Kidney tubule cell (primary cell): ENCODE data around the gene CHAT.
"Not testable (repeated sequence)": the region's sequence is repeated elsewhere in the genome, so short reads cannot be mapped to it uniquely, and the experiment has no call there.

Source experiments
- DNase-seq: peaks from one replicate; pipeline ENCODE4 v3.0.0-alpha.2; 2018; ENCODE audit warnings: low spot score

CHAT gene

DNA sequence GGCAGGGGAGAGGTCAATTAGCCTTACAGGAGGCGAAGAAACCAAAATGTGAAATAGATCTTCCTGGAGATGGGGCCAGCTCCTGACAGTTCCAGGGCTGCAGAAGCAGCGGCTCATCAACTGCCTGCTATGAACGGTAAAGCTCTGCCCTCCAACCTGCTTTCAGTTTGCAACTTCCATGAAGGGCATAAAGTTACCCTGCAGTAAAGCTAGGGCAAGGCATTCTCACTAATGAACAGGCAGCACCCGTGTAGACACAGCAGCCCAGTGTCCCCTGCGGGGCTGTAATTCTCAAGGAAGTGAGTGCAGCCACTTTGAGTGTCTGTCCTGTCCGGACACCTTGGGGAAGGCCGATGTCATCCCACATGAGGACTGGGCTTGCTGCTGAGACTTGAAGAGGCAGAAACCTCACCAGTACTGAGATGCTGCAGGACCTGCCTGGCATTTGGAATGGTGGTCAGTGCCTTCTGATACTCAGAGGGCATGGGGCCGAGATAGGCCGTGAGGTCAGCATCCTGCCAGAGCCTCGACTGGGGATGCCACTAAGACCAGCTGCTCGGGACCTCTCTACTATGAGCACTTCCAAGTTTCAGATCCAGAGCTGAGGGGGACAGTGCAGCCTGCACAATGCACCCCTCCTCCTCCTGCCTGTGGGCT, 39.6 kb downstream of the CHAT start:
- DNase-seq, result no peak

DNA sequence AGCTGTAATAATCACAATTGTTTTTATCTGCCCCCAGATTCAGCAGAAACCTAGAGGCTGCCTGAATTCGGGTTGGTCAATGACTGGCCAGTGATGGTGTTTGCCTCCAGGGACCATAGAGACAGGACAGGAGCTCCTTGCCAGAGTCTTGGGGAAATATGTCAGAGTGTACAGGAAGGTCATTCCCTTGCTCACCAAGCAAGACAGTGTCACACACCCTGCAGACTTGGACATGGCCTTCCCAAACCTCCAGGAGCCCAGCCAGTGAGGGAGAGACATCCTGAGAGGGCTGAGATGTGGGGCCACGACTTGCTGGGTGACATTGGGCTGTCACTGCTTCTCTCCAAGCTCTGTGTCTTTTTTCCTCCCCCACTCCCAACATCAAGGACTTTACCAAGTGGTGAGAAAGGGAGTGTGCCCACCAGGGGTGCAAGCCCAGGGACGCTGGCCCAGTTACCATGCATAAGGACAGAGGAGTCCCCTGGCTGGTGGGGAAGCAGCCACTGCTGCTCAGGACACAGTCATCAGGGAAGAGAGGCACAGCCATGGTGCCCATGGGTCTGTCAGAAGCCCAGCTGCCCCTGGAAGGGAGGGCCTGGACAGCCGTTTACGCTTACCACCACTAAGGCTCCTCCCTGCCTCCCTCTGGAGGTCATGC, 40.3 kb downstream of the CHAT start:
- no peak for DNase-seq

DNA sequence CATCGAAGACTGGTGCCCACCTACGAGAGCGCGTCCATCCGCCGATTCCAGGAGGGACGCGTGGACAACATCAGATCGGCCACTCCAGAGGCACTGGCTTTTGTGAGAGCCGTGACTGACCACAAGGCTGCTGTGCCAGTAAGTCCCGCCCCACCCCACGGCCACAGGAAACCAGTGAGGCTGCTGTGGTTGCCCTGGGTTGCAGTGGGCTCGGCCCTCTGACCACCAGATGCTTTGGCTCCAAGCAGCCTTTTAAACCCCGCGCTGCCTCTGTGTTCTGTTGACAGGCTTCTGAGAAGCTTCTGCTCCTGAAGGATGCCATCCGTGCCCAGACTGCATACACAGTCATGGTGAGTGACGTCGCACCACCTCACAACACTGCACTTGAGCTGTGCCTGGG, 41.3 kb downstream of the CHAT start:
- no peak for DNase-seq

DNA sequence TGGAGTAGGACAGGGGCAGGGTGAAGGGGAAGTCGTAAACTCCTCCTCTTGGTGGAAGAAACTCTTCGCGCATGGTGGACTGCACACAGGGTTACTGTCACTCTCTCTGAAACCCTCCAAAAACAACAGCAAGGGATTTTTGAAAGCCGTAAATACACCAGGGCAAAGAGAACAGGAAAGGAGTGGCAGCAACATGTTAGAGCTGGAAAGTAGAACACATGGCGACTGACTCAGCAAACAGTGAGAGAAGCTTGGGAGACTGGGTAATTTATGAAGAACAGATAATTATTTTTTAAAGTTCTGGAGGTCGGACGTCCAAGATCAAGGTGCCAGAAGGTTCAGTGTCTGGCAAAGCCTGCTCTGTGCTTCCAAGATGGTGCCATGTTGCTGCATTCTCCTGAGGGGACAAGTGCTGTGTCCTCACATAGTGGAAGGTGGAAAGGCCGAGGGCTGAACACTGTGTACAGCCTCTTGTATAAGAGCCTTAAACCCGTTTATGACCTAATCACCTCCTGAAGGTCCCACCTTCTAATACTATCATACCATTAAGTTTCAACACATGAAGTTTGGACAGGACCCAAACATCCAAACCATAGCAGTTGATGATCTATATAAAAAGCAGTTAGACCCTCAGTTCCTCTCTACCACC, 43.1 kb downstream of the CHAT start:
- DNase-seq, result no peak

DNA sequence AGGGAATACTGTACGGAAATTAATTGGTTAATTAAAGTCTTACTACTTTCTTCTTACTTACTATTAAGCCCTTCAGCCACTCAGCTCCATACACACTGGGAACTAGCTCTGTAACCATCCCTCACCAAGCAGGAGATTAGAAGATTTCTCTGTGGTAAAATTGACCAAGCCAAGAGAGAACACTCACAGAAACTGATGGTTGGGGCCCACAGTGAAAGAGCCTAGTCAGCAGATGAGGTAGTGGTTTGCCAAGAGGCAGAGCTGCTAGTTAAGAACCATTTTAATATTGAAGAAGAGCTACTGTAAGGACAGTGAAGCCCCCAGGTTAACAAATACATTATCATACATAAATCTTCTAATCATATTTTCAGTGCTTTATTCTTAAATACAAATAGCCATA, 43.8 kb downstream of the CHAT start:
- no peak for DNase-seq

DNA sequence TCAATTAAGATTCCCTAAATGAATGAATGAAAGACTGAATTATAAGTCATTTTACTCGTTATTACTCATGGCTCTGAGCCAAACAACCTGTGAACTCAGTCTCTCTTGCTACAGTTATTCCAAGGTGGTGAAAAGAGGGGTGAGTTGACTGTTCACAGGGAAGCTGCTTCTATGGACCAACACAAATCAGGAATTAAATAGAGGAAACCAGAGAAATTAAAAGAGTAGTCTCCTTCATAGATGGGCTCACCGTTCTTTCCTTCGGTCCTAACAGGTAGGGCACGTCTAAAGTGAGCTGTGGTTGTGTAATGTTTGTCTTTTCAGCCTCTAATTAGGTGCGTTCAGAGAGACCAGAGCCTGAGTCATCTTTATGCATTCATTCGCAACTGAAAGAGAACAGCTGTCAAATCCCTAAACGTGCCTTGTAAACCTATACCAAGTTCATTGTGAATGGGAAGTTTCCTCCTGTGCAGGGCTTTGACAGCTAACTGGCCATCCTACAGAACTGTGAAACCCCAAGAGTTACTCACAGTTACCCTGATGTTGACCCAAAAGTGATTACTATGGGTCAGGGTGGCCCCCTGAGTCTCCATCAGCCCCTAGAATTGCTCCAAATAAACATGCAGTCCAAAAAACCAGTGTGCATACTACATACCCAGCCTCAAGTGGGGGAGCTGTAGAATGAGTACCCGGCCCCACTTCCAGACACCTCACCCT, 47.5 kb downstream of the CHAT start:
- DNase-seq, result peak; percentile 28

DNA sequence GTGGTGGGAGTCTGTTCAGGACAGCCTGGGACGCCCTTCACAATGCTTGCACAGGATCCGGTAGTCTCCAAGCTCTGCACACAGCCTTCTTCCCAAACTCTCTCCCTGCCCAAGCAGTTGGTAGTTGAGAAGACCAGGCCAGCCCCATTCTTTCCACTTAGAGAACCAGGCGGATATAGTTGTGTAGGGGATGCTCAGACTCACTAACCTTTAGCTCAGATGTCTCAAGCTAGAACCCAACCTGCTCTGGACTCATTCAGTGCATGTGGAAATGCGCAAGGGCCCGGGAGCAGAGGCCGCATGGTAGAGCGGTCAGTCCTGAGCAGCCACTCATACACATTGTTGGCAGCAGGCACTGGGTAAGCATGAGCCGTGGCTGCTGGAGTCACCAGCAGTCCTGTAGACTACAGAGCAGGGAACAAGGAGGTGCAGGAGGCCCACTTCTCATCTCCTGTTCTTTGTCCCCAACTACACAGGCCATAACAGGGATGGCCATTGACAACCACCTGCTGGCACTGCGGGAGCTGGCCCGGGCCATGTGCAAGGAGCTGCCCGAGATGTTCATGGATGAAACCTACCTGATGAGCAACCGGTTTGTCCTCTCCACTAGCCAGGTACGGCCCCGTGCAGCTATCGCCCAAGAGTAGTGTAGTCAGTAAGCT, 48.5 kb downstream of the CHAT start:
- DNase-seq, result no peak

DNA sequence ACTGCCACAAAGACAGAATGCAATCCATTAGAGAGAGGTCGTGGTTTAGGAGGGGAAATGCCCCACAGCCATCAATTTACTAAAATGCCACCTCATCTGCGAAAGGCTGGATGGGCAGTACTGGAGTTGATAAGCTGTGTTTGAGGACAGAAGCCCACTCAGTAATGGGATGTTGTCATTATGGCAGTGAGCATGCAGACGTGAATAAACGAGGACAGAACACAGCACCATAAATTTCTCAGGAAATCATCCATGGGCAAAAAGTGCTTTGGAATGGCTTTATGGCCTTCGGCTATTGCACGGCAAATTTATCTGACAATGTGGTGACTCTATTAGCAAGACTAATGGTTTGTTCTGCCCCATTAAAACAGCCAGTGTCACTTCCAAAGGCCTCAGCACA, 49.8 kb downstream of the CHAT start:
- DNase-seq, result no peak

DNA sequence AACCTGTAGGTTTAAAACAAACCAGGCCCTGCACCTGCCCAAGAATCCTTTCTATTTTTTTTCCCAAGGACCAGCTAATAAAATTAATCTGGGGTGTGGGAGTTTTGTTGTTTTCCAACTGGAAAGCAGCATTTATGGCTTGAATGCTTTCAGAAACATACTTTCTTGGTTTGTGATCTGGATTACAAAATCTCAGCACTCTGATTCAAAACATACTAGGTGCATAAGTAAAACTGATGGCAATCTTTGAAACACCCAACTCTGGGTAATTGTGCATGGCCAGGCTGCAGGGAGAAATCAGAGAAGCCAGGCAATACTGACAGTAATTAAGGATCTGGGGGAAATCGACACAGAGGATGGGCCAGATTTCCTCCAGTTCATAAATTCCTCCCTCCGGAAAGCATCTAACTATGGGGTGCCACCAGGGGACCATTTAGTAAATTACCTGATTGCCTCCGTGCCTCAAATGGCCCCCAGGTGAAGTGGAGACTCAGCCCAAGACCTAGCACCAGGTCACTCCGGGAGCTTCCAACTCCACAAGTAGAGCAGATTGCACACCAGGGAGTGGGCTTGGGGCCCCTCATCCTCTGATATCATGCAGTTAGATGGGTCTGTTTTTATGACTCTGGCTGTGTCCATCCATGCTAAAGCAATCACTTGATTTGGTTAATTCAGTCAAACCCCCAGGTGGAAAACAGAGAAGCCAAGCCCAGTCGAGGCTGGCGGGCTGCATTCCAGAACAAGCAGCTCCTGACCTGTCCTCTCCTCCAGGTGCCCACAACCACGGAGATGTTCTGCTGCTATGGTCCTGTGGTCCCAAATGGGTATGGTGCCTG, 50.4 kb downstream of the CHAT start:
- no peak for DNase-seq

DNA sequence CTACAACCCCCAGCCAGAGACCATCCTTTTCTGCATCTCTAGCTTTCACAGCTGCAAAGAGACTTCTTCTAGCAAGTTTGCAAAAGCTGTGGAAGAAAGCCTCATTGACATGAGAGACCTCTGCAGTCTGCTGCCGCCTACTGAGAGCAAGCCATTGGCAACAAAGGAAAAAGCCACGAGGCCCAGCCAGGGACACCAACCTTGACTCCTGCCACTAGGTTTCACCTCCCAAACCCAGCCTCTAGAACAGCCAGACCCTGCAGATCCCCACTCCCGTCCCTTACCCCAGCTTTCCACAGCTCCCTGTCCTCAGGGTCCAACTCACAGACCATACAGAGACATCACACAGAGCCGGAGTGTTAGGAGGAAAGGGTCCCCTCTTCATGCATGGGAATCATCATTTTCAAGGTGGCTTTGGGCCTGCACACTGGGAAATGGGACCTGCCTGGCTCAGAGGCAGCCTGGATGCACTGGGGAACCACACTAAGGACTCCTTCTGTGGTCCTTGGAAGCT, 51.1 kb downstream of the CHAT start:
- DNase-seq, result no peak

DNA sequence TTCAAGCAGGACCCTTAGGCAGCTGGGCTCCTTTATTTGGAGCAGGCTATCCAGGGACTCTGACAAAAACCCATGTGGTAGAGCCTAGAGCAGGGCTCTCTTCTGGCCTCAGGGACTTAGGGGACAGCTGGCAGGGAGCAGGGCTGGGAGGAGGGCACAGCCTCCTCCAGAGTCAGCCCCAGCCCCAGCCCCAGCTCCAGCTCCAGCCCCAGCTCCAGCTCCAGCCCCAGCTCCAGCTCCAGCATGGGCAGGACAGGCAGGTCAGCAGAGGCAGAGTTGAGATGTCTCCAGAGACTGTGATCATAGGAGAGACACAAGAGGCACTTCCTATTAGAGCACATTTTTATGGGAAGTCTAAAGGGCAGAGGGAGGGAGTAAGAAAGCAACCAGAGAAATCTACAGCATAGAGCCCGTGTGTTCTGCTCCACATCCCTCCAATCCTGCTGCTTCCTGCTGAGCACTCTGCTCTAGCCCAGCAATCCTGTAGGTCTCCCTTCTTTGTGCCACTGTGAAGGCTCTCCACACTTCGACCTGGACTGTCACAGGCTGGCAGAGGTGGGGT, 52.3 kb downstream of the CHAT start:
- DNase-seq, result no peak

DNA sequence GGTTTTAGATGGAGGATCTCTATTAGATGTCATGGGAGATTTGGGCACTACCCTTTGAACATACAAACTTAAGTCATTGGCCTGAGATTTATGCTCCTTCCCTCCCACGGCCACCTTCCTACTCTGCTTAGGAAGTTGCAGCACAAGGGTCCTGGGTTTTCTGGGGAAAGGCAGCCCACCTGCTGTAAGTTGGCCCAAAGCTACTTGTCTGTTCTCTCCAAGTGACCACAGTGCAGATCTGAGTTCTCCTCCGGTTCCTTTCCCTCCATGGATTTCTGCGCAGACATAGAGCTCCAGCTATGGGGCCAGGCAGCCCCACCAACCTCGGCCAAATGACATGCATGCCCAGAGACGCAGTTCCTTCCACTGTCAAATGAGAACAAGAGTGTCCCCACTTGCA, 52.8 kb downstream of the CHAT start:
- no peak for DNase-seq

DNA sequence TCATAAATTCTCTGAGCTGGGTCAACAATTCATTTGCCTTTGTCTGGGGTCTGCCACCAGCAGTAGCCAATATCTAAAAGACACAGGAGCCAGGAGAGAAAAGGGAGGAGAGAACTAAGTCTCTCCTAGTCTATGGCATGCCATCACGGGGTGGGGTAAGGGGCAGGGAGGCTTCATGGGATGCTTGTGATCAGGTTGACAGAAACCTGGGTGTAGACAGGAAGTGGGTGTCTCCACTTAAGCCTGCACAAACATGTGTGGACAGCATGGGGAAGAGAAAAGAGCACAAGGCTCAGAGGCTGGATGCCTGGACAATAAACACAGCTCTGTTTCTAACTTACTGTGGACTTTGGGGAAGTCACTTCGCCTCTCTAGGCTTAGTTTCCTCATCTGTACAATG, 54.2 kb downstream of the CHAT start:
- no peak for DNase-seq

DNA sequence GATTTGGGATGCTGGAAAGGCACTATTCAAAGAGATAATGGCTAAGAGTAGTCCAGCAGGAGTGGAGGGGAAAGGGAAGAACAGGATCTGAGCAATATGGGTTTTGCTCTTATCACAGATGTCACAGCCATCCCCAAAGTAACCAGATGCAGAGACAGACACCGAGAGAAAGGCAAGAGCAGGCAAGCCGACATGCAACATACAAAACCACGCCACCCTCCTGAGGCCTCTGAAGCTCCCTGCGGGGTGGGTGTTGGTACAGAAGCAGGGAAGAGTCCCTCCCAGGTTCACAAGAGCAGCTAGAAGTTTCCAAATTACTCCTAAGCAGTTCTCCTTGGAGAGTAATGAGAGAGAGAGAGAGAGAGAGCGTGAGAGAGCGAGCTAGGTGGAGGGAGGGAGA, 54.8 kb downstream of the CHAT start:
- no peak for DNase-seq

DNA sequence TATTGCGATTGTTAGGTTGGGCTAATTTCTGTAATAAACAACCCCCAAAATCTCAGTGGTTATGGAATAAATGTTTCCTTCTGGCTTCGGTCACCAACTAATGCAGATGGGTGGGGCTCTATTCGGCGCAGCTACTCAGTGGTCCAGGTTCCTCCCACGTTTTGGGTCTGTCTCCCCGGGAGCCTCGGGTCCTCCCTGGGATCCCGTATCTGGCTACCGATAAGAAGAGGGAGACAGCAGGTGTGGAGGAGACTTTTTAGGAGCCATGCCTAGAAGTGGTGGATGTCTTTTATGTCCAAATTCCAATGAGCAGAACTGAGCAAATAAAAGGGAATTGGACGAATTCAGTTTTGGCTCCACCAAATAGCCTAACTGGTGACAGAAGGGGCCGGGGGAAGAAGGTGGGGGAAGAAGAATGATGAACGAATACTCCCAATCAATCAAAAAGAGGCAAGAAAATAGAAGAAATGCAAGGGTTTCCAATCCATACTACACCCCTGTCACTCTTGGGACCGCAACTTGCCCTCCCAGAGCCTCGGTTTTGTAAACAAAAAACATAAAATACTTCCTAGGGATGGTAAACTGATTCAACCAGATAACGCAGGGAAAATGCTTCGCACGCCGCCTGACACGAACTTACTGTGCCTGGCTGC, 65.1 kb downstream of the CHAT start:
- DNase-seq, result no peak

DNA sequence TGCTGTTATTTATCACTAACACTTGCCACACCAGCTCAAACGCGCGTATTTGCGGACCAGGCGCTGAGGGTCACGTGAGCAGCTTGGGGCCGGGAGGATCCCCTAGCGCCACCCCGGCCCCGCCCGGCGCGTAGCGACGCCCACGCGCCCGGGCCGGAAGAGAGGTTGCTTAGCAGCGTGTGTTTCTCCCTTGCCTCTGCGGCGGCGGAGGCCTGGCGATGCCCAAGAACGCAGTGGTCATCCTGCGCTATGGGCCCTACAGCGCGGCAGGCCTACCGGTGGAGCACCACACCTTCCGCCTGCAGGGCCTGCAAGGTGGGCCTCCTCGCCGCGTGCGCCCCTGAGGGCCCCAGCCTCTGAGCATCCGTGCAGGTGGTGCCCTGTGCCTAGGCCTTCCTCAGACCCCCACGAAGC, 65.7 kb downstream of the CHAT start, which contains the start of gene C10orf53:
C10orf53 (plus strand) TSS at position 172 of the 414 bp plus-strand sequence; CDS start at position 219, 47 bp downstream.
- peak; percentile 67 for DNase-seq

DNA sequence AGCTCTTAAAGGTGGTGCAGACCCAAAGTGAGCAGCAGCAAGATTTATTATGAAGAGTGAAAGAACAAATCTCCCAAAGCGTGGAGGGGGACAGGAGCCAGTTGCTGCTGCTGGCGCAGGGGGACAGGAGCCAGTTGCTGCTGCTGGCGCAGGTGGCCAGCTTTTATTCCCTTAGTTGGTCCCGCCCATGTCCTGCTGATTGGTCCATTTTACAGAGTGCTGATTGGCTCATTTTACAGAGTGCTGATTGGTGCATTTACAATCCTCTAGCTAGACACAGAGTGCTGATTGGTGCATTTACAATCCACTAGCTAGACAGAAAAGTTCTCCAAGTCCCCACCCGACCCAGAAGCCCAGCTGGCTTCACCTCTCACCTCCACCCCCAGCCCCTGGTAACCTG, 68.6 kb downstream of the CHAT start:
- not testable (repeated sequence) for DNase-seq

DNA sequence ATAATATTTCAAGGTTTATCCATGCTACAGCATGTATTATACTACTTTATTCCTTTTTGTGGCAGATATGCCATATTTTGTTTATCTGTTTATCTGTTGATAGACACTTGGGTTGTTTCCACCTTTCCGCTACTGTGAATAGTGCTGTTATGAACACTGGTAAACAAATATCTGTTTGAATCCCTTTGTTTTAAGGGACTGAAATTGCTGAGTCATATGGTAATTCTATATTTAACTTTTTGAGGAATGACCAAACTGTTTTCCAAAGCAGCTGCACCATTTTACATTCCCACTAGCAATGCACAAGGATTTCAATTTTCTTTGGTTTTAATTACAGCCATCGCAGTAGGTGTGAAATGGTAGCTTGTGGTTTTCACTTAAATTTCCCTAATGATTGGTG, 69.0 kb downstream of the CHAT start:
- DNase-seq, result no peak

DNA sequence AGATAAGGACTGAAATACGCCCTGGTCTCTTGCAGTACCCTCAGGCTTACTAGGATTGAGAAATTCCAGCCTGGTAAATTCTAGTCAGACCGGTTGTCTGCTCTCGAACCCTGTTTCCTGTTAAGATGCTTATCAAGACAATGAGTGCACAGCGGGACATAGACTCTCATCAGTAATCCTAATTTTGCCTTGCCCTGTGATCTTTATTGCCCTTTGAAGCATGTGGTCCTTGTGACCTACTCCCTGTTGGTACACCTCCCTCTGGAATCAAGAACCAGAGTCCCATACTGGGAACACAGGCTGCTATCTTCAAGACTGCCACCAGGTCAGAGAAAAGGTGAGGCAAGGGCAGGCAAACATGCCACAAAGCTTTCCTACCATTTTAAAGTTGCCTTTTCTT, 72.8 kb downstream of the CHAT start:
- DNase-seq, result no peak

DNA sequence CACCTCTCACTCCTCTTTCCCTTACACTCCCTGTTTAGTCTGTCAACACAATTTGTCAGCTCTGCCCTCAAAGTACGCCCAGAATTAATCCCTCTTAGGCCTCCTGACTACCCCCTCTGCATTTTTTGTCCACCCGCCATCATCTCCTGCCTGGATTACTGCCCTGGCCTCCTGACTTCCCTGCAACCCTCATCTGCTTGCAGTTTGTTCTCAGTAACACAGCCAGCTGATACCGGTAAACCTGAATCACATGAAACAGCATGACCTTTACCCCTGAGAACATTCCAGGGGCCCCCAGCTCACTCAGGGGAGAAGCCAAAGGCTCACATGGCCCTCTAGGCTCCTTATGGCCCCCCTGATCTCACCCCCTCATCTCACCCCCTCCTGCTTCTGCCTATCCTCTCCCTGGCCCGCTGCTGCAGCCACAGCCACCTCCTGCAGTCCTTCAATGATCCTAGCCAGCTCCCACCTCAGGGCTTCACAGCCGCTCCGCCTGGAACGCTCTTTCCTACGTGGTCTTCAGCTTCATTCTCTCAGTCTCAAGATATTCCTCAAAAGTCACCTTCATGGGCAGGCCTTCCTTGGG, 74.5 kb downstream of the CHAT start:
- no peak for DNase-seq
